HPDE6-E6E7 (cell line): ENCODE measurements around the gene USP9Y.

Experiments
- DNase-seq: peaks from one replicate; pipeline ENCODE4 v3.0.0; 2011; ENCODE audit warnings: missing footprints; ENCODE audit errors: extremely low spot score

The USP9Y gene

DNA sequence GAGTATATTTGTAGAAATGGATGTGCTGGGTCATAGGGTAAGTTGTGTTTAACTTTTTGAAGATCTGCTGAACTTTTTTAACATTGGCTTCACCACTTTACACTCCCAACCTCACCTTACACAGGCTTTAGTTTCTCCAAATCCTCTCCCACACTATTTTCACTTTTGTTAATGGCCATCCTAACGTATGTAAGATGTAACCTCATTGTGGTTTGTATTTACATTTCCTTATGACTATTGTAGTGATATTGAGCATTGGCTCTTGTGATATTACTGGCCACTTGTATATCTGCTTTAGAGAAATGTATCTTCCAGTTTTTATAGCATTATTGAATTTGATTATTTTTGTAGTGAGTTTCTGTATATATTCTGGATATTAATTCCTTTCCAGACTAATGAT is 93.0 kb downstream of the USP9Y start:
- no peak for DNase-seq

DNA sequence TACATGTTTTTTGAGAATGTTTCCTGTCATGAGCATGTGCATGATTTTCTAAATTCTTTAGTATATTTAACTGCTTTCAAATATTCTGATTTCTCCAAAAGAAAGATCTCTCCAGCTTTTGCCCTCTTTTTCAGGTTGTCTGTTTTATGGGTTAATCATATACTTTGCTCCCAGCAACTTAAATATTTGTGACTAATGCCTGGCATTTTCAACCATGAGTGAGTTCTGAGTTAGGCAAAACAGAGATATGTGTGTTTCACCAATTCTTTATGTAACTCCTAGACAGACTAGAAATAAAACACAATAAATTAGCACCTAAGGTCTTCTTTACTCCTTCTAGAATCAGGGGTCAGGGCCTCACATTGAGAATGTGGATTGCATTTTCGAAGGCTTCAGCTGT is 107.0 kb downstream of the USP9Y start:
- DNase-seq = no peak

DNA sequence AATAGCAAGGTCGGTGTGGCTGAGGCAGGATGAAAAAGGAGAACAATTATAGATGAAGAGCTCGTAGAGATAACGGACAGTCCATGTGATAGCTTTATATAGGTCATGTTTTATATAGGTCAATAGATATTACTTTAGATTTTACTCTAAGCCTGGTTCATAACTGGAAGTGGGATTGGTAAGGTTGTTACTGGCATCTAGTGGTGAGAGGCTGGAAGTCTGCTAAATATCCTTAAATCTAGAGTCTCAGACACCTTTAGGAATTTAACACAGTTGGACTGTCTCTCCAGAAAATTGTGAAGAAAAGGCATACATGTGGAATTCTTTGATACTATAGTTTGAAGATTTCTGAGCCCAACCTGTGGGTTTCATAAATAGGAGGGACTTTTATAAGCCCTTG is 108.0 kb downstream of the USP9Y start:
- DNase-seq = no peak

DNA sequence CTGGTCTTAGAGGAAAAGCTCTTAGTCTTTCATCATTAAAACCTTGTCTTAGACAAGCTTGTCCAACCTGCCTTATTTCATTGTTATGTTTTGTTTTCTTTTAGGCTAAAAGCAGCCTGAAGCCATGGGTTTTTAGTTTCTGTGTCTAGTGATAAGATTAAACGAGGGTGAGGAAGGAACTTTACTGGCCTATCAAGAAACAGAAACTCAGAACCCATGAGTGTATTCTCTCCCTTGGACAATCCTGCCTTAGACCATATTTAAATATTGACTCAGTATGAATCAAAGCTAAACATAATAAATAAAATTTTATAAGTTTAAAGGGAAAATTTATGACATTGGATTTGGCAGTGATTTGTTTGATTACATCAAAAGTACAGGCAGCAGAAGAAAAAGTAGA is 122.4 kb downstream of the USP9Y start:
- no peak for DNase-seq

DNA sequence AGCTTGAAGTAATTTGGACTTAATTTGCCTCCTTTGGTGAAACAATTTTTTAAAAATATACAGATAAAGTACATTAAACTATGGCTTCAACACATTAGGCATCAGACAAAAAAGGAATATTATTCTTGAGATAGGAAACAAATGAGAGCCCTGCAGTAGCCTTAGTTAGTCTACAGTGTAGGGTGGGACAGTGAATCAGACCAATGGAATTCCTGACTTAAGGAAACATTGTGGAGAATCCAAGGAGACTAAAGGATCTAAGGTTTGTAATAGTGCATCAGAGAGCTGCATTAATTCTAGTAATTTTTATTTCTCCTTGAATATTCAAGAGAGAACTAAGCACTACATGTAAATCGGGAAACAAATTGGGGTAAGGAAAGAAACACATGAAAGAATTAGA is 125.8 kb downstream of the USP9Y start:
- no peak for DNase-seq

DNA sequence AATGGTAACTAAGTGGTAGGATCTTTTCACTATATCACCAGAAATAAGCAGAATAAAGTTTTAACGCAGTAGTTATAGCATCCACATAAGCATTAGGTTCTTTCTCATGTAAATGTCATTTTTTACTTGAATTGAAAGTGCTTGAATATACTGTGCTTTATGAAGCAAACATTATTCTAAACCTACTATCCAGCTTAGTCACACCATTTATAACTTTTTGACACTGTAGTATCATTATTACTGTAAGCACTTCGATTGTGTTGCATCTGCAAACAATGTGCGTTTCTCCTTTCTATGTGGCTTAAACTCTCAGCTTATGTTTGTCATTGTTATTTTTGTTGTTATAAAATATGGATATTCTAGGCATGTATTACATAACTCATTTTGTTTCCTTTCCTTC is 132.3 kb downstream of the USP9Y start:
- no peak for DNase-seq

DNA sequence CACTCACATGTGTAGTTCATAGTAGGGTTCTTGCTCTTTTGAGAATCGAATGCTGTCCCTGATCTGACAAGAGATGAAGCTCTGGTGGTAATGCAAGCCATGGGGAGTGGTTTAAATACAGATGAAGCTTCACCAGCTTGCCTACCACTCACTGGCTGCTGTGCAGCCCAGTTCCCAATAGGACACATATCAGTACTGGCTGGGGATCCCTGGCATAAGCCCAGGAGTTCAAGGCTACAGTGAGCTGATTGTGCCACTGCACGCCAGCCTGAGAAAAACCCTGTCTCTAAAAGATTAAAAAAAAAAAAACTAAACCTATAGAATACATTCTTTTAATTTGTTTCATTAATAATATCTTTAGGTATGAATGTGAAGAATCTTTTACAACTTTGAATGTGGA is 136.5 kb downstream of the USP9Y start:
- no peak for DNase-seq

DNA sequence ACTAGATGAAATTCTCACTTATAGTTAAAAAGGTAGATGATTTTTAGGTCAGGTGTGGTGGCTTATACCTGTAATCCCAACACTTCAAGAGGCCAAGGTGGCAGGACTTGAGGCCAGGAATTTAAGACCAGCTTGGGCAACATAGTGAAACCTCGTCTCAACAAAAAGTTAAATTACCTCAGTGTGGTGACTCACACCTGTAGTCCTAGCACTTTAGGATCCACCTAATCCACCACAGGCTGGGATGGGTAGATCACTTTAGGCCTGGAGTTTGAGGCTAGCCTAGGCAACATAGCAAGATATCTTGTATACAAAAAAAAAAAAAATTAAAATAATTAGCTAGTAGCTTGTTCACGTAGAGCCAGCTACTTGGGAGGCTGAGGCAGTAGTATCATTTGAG is 140.3 kb downstream of the USP9Y start:
- DNase-seq = no peak

DNA sequence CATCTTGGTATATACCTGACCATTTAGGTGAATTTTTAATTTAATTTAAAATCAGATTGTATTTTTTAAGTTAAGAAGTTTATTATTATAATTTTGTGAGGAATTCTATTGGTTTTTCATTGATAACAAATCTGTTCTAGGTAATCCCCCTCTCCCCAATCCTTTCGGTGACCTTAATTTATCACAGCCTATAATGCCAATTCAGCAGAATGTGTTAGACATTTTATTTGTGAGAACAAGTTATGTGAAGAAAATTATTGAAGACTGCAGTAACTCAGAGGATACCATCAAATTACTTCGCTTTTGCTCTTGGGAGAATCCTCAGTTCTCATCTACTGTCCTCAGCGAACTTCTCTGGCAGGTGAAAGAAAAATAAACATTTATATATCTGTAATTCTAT is 145.8 kb downstream of the USP9Y start:
- no peak for DNase-seq

DNA sequence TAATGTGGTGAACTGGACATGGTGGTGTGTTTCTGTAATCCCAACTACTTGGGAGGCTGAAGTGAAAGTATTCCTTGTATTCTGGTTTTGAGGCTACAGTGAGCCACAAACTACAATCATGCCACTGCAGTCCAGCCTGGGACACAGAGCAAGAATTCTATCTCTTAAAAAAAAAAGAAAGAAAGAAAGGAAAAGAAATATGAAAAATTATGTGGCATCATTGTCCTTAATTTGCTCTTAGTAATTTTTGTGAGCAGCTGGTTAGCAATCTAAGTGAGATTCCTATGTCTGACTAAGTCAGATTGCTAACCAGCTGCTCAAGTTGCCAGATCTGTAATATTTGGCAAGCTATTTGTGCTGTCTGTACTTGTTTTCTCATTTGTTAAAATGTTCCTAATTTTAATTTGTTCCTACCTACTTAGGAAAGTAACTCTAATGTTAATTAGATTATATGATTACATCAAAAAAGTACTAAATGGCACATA is 154.8 kb downstream of the USP9Y start:
- no peak for DNase-seq

DNA sequence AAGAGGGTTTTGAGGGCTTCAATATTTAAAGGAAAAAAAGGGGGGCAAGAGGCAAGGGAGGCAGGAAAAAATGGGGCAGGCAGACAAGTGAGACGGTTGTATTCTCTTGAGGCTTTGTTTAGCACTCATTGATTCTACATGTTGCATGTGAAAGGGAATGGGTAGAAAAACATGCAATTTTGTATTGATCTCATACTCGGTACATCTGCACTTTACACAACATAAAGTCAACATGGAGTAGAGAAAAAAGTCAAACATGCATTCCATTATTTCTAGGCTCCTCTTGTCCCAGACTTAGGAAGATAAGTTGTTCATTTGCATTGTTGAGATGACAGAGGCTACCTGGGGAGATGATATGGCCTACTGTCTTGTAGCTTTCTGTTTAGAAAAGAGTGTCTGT is 166.9 kb downstream of the USP9Y start:
- DNase-seq = no peak

DNA sequence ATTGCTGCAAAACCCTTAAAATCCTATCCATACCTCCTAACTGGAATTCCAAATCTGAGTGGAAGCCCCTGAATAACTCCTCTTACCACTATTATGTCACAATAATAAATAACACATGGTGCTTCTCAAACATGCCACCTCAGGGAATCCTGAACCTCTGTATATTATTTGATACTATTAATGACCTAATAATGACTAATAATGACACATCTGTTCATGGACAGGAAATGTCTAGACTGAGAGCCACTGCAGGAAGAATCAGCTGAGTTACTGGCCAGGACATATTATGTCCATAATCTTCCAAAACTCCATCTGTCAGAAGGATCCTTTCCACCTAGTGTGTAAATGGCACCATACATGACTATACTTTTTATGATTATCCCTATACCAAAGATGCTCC is 195.9 kb downstream of the USP9Y start:
- no peak for DNase-seq

DNA sequence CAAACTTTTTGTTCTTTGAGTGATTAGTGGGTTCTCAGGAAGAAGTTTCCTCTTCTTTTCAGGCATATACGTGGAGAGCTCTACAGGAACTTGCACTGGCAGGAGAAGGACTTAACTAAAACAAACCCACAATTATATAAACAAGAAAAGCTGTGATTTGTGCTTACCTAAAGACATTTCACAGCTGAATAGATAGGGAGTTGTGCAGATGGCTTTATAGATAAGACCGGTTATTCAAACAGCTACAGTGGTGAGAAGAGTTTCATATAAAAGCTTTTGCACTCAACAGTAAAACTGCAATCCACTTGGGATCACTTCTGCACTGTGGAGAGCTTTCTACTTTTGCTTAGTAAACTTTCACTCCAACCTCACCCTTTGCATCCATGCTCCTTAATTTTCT is 197.6 kb downstream of the USP9Y start:
- DNase-seq = no peak

DNA sequence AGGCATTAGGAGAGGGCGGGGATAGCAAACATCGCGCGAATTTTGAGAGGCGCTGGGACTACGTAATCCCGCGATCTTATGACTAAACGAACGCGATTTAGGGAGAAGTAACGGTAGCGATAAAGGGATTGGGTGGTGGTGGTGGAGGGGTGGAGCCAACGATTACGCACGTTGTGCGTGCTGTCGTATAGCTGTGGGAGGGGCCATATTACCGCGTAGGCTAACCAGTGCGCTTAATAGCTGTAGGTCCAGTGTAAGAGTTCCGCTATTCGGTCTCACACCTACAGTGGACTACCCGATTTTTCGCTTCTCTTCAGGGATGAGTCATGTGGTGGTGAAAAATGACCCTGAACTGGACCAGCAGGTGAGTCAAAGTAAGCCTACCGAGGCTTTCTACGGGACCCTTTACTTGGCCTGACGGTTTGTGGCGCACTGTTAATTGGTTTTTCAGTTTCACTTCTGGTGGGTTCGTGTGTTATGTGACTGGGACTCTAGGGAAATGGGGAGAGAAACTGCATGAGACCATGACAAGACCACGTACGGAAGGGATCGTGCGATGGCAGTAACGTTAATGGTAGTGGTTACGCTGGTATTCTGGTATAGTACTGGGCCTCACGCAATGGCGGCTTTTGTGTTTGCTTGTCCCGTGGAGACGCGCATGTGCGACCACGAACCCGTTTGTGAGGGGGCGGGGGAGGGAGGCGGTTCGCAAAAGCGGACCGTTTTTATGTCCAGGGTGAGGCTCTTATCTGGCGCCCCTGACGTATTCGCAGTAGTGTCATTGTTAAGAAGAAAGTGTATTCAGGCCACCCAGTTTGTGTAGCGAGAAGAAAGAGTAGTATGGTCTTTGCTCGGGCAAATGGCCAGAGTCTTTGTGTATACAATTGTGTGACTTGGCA is 203.8 kb downstream of the USP9Y start, which contains the start of gene DDX3Y:
DDX3Y (plus strand) TSS at position 251 of the 899 bp plus-strand sequence; CDS start at position 320, 69 bp downstream.
- DNase-seq = no peak

DNA sequence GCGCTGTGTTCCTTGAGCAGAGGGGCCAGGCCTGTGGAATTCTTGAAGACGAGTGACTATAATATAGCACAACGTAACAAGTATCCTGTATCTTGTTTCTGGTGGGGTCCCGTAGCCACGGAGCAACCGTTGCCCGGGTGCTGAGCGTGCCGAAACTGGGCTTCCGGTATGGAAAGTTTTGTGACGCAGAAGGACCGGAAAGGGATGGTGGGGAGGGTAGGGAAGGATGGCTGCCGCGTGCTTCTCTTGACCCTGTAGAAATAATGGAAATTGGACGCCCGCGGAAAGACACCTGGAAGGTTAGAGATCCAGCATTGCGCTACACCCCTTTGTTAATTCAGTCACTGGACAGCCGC is 204.5 kb downstream of the USP9Y start:
- DNase-seq = no peak

DNA sequence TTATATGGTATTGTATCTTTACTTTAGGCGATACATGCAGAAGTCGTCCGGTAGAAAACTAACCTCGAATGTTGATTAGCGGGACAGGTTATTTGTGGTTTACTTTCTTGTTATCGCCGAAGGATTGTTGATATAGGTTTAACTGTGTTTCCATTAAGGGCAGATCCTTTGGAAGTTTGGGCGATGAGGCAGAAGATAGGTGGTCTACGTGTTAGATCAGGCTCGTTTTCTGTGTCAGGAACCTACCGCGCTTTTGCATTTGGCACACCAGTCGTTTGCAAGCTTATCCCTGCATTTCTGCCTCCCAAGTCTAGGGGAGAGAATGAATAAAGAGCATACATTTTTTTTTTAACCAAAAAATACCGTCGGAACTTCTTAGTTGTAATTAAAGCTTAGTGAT is 204.9 kb downstream of the USP9Y start:
- no peak for DNase-seq
